Measurements from ENCODE around the gene LCE1A.

DNA sequence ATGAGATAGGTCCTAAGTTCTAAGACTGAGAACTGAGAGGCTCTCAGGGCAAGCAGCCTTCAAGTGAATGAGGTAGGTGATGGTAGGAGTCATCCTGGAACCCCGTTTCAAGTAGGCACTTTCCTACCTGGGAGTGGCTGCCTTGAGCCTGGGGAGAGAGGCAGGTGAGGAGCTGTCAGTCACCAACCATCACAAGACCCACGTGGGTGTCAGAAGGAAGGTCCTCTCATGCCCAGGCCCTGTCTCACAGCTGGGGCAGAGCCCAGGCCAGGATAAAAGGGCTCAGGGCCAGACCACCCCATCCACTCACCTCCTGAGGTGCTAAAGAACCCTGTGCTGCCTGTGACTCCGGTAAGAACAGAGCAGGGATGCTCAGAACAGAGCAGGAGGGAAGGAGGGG, 30.9 kb upstream of the LCE1A start, which contains the start of gene LCE1D:
- TF ChIP-seq REST (IDR thresholded peaks at IDR 0.05; ENCODE audit: borderline replicate concordance) (no peak), MXI1 (conservative IDR thresholded peaks at IDR 0.05; ENCODE audit: poor library complexity, severe bottlenecking) (no peak), EZH2 (IDR thresholded peaks at IDR 0.05; ENCODE audit: borderline replicate concordance, insufficient read depth, low read length, poor library complexity, severe bottlenecking) (no peak), EP300 (conservative IDR thresholded peaks at IDR 0.05; ENCODE audit: poor library complexity, severe bottlenecking) (no peak), RAD21 (conservative IDR thresholded peaks at IDR 0.05) (no peak), POLR2AphosphoS5 (IDR thresholded peaks at IDR 0.05) (no peak)
- TF ChIP-seq, protein P1, sequence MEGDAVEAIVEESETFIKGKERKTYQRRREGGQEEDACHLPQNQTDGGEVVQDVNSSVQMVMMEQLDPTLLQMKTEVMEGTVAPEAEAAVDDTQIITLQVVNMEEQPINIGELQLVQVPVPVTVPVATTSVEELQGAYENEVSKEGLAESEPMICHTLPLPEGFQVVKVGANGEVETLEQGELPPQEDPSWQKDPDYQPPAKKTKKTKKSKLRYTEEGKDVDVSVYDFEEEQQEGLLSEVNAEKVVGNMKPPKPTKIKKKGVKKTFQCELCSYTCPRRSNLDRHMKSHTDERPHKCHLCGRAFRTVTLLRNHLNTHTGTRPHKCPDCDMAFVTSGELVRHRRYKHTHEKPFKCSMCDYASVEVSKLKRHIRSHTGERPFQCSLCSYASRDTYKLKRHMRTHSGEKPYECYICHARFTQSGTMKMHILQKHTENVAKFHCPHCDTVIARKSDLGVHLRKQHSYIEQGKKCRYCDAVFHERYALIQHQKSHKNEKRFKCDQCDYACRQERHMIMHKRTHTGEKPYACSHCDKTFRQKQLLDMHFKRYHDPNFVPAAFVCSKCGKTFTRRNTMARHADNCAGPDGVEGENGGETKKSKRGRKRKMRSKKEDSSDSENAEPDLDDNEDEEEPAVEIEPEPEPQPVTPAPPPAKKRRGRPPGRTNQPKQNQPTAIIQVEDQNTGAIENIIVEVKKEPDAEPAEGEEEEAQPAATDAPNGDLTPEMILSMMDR (IDR thresholded peaks at IDR 0.05; ENCODE audit: poor library complexity, severe bottlenecking), result no peak
